Stimulated activated CD8-positive, alpha-beta memory T cell treated with anti-CD3 and anti-CD28 coated beads, Interleukin-4, amount 100 ng/mL, for 1 hour (primary cell): ENCODE measurements around the gene FBLN5.
"Not testable (repeated sequence)": the region's sequence is repeated elsewhere in the genome, so short reads cannot be mapped to it uniquely, and the experiment has no call there.

ENCODE experiments used
- DNase-seq, 2 donors: peaks; one replicate each; pipeline ENCODE4 v3.0.0-alpha.2; 2020; ENCODE audit warnings: low read depth in 2 of 2, low spot score in 1 of 2

The FBLN5 gene

DNA sequence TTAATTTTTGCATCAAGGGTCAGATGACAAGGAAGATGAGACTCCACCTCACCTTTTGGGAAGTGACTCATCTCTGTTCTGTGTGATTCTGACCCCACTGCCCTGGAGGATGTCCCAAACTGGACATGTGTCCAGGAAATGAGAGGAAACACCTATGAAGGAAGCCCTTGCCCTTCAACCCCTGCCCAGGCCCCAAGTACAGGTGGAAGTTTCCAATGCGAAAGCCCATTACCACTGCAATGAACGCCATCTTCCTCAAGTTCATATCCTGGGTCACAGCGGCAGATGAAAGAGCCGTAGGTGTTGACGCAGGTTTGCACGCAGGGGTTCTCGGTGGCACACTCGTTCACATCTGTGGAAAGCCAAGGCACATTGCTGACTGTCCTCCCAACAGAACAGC is 60.5 kb downstream of the FBLN5 start:
- no peak for DNase-seq

DNA sequence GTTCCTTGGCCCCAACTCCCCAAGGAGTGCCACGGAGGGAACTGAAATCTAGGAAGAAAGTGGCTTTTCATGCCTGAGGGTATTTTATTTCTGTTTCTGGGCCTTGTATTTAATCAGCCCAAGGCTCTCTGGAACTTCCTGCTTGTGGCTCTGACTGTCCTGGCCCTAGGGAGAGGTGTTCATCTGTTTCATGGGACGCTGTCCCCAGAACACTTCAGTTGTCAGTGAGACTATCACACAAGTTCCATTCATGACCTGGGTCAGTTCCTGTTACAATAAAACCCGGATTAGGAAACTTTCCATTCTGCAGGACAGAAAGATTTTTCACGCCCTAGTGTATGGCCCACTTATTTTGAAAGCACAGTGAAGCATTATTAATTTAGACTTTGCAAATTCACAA is 61.7 kb downstream of the FBLN5 start:
- no peak for DNase-seq

DNA sequence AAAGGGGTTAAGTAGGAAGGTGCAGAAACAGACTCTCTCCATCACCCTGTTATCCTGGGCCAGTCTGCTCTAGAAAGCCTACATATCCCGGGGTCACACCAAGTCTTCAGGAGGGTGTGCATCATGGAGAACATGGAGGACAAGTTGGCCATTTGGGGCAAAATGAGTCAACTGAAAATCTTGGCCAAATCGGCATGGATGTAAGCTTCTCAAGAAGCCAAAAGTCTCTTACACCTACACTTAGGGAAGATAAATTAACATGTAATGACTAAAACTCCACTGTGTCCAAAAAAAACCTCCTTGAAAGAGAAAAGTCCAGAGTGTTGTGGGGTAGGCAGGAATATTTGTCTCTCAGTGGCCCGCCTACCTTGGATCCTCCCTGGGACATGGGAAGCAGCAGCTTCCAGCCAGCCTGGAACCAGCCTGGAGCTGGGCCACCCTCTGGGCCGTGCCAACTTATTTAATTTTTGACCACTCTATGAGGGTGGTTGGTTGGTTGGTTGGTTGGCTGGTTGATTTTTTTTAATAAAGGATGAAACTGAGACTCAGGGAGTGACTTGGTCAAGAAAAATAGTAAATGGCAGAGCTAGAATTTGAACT is 62.3 kb downstream of the FBLN5 start:
- DNase-seq, result no peak

DNA sequence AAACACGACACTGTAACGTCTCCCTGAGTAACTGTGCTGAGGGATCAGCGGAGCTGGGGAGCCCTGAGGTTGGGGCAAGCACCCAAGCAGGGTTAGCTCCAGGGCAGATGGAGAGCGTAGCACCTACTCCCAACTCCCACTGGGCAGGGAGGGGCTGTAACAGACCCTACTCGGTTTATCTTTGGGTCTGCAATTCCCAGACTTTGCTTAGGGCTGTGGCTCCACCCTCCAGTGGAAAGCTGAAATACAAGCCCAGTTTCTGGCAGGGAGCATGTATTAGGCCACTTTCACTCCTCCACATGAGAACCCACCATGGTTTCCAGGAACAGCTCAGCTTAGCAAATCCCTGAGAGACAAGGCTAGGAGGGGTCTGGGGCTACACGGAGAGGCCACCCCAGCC is 62.8 kb downstream of the FBLN5 start:
- no peak for DNase-seq

DNA sequence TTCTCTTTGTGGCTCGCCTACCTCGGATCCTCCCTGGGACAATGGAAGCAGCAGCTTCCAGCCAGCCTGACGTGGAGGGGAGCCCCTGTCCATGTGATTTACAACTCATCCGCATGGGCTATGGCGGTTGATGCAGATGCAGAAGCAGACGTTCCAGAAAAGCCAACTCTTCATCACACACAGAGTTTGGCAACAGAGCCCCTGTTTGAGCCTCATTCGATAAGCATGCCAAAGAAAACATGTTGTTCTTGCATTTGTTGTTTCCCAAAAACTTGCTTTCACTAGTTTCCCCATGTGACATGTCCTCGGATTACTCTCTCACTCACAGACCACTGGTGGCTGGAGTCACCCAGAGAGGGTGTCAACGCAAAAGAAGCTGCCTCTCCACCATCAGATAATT is 63.7 kb downstream of the FBLN5 start:
- DNase-seq, result no peak

DNA sequence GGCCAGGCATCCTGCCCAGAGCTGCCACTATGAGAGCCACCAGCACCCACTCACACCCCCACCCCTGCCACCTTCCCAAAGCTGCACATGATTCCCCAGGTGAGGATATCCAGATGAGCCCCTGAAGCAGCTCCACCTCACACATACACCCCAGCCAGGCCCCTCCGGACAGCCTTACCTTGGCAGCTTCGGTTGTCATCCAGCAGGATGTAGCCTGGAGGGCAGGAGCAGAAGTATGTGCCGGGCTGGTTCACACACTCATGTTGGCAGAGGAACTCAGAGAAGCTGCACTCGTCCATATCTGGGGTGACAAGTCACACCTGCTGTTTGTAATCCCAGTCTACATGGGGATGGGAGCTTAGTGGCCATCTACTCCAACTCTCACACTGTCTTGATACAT is 64.7 kb downstream of the FBLN5 start:
- DNase-seq, result no peak

DNA sequence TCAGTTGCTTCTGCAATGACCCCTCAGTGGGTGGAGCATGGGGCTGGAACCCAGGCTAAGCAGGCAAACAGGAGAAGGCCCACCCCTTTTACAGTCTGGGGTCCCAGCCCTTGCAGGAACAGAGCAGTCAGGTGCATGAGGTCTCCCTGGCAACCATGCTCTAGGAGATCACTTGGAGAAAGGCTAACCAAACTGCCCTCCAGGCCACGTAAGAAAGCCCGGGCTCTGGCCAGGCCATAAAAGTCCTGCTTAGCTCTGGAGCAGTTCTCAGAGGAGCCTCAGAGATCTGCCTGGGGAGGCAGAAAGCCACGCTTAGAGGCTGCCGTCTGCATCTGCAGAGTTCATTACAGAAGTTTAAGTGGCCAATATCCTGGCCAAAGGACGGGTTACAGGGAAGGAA is 65.1 kb downstream of the FBLN5 start:
- no peak for DNase-seq

GRCh38 chr14:91879196-91879595 is 68.3 kb downstream of the FBLN5 start:
- DNase-seq, result no peak

DNA sequence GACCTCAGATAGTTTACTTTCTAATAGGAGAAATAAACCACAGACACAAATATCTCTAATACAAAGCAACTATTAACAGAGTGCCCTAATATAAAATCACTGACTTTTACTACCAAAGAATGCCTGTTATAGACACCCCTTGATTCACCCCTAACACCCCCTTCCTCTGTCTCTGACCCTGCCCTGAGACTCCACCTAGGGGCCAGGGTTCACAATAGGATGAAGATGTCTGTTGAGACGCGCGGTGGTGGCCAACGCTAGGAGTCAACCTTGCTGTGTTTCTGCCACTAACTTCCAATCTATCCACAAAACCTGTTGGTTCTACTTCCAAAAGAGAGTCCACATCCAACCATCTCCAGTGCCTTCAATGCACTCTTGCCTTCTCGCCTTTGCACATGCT is 69.2 kb downstream of the FBLN5 start:
- DNase-seq, result no peak

DNA sequence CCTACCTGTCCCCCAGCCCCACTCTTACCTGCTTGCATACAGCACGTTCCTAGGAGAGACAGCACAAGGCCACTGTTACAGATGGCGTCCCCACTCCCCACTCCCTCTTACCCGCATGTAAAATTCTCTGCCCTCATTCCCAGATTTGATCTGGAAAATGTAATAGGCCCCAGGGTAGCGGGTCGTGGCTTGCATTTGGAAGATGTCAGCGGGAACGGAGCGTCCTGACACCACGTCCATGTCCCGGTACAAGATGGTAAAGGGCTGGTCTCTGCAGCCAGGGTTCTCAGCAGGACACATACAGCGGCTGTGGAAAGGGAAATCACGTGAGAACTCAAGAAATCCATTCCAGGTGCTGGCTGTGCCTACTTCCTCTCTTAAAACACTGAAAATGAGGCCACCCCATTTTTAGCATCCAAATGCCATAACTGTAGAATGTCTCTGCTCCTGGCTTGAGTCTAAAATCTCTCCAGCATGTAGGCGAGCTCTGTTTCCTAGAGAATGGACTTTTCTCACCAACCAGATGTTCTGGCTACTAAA is 70.0 kb downstream of the FBLN5 start:
- no peak for DNase-seq

DNA sequence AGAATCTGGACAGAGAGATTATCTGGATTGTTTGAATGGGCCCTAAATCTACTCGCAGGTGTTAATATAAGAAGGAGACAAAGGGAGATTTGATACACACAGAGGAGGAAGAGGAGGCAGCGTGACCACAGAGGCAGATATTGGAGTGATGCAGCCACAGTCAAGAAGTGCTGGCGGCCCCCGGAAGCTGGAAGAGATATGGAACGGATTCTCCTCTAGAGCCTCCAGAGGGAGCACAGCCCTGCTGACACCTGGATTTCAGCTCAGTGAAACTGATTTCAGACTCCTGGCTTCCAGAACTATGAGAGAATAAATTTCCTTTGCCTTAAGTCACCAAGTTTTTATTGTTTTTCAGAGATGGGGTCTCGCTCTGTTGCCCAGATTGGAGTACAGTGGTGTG is 71.0 kb downstream of the FBLN5 start:
- DNase-seq, result no peak

- DNase-seq, result no peak
Observed at GRCh38 chr14:91875525-91876286, 71.8 kb downstream of the FBLN5 start.

DNA sequence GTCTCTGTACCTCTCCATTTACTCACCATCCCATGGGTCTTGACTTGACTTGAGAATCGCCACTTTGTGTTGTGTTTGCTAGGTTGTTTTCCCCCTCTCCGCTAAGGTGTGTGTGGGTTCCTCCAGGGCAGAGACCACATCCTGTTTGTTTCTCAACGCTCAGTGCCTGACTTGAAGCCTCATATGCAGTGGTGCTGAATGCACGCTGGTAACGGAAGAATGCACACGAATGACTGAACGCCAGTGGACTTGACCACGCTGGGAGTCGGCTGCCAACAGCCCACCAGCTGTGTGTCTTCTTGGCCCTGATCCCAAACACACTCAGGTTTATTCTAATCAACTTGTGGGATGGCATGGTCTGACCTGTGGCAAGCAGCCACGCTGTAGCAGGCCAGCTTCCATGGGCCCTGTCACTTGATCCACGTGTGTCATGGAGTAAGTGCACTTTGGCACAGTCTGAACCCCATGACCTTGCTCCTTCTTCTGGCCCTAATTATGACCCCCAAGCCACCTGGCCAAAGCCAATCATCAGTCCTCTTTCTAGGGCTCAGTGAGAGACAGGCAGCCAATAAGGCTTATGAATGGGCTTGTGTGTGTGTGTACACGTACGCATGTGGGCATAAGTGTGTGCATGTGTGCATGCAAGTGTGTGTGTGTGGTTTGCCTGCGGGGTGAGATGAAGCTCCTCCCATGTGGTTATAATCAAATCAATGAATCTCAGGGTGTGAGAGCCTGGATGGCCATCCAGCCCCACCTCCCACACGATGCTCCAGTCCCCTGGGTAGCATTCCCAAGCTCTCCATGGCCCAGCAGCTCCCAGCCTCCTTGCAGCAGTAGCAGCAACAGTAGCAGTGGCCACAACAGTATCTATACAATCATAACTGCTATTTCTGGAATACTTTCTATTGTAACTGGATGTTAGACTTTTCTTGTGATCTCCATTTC is 73.8 kb downstream of the FBLN5 start:
- no peak for DNase-seq

- no peak for DNase-seq
Observed at GRCh38 chr14:91872517-91873470, 74.7 kb downstream of the FBLN5 start.

DNA sequence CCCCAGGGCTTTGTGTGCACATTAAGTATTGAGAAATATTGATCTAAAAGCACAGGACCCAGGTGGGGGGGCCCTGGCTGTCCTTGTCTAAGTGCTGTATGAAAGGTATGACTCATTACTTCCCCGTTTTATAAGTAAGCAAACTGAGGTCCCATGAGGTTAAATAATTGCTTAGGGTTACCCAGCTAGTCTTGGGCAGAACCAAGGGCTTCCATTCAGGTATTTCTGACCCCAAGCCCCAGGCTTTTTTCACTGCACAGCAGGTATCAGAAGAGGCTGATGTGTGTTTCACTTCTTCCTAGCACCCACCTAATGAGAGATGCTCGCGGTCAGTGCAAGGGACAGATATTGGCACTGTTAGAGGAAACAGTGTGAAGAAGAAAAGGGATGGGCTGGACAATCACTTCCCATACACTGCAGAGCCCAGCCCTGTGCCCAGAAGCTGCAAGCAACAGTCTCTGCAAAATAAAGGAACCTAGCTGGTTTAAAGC is 75.4 kb downstream of the FBLN5 start:
- DNase-seq, result no peak

GRCh38 chr14:91871401-91871800 is 76.1 kb downstream of the FBLN5 start:
- not testable (repeated sequence) for DNase-seq

GRCh38 chr14:91870890-91871289 is 76.6 kb downstream of the FBLN5 start:
- DNase-seq, result no peak

DNA sequence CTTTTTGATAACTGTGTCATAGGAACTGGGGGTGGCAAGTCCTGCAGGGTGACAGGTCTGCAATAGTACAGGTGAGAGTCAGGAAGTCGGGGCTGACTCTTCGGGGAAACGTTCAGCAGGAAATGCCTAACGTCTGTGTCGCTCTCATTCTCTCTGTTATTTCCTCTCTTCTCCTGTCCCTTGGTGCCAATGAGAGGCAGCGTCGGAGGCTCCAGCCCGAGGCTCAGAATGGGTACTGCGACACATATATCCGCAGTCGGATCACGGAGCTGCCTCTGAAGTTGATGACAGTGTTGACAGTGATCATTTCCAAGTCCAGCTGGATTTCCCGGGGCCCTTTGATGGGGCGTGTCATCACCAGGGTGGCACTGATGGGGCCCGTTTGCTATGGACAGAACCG is 77.5 kb downstream of the FBLN5 start:
- no peak for DNase-seq

DNA sequence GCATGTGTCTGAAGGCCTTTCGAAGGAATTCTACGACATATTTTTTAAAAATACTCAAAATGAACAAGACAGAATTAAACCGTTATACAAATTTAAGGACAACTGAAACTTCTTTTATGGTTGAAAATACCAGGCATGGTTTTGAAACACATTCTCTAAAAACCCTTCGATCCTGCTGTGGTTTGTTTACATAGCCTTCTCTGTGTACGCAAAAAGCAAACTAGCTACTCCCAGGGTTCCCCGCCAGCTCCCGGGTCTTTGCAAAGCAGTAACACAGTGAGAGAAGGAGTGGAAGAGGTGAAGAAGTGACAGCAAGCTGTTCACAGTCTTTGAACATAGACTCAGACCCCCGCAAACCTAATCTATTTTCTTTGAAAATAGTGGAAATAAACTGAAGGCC is 77.9 kb downstream of the FBLN5 start:
- DNase-seq, result no peak

- no peak for DNase-seq
Observed at GRCh38 chr14:91867316-91867988, 80.0 kb downstream of the FBLN5 start, which contains the start of gene TC2N. TC2N (minus strand) TSS chr14:91867536; CDS start chr14:91813769, 53,767 bp downstream.
